Stimulated activated CD8-positive, alpha-beta memory T cell treated with anti-CD3 and anti-CD28 coated beads, Interleukin-7, amount 100 ng/mL, for 48 hours (primary cell): ENCODE data around the gene SLC12A2.

Experiments used
- DNase-seq, 2 donors: peaks; one replicate each; pipeline ENCODE4 v3.0.0-alpha.2; 2020; ENCODE audit warnings: low read depth in 1 of 2; ENCODE audit errors: extremely low read depth in 1 of 2

SLC12A2 gene

DNA sequence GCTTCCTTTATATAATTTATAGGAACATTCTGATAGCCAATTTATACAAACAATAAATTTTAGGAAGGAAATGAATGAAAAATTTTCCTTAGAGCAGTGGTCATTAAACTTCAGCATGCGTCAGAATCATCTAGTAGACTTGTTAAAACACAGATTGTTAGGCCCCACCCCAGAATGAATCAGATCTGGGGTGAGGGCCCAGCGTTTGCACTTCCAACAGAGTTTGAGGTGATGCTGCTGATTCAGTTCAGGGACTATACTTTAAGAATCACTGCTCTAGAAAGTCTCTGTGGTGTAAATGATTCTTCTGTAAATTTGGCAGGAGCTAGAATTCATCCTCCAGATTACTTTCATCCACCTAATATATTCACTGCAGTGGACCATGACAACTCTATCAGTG, 80.4 kb downstream of the SLC12A2 start:
- no peak for DNase-seq

DNA sequence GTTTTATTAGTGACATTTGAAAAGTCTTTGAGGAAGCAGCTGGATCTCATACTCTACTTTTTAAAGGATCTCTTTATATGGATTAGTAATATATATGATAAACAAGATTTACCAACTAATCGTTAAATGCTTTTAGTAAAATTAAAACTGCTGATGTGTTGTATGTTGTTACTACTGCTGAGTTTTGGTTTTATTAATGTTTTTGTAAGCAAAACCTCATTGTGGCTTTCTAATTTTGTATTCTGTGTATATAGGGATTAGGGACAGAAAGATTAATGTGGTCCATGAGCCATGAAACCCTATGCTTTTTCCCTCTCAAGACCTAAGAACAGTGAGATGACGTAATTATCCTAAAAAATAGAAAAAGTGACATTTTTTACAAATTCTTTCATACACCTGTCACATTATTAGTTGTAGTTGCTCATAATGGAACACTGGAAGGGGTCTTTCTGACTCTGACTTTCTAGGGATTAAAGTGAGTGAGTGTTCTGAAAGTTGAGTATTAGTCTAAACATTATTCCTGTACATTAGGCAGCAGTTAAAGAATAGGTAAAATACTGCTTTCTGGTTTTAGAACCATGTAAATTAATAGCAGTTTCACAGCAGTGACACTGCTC, 85.9 kb downstream of the SLC12A2 start:
- no peak for DNase-seq

DNA sequence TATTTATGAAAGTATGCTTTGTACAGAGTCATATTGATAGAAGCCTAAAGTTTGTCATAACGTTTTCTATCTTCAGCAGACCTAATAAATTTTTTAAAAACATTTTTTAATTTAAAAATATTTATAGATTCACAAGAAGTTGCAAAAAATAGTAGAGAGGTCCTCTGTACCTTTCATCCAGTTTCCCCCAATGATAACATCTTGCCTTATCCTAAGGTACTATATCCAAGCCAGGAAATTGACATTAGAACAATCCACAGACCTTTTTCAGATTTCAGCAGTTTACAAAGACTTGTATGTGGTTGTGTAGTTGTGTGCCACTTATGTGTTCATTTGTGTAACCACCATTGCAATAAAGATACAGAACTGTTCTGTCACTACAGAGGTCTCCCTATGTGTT, 88.5 kb downstream of the SLC12A2 start:
- no peak for DNase-seq

DNA sequence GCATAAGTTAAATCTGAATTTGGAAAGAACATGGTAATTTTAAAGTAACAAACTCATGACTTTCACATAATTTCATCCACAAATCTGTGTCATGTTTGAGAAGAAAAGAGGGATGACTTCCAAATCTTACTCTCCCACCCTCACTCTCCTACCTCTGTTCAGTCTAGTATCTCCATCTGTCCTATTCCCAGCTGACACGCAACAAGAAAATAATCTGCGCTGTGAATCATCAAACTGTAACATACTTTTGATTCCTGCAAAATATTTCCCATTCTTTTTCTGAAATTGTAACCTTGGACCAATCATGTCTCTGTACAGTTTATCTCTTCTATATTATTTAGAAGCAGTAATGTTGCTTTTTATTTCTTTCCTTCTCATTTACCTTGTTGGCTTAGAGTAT, 91.4 kb downstream of the SLC12A2 start:
- DNase-seq = no peak

DNA sequence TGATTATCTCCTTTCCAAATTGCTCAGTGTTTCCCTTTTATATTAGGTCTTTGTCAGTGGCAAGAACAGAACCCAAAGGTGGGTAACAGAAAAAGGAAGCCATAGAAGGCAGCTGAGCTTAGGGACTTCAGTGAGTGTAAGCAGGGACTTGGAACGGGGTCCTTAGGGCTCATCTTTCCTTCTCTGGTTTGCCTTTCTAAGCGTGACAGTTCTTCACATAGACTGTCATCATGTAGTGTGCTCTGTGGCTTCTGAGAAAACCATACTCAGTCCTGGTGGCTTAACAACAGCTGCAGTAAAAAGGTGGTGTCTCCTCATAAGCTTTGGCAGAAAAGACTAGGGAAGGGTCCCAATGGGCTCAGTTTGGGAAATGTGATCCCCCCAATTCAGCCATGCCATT, 108.8 kb downstream of the SLC12A2 start:
- DNase-seq = no peak

DNA sequence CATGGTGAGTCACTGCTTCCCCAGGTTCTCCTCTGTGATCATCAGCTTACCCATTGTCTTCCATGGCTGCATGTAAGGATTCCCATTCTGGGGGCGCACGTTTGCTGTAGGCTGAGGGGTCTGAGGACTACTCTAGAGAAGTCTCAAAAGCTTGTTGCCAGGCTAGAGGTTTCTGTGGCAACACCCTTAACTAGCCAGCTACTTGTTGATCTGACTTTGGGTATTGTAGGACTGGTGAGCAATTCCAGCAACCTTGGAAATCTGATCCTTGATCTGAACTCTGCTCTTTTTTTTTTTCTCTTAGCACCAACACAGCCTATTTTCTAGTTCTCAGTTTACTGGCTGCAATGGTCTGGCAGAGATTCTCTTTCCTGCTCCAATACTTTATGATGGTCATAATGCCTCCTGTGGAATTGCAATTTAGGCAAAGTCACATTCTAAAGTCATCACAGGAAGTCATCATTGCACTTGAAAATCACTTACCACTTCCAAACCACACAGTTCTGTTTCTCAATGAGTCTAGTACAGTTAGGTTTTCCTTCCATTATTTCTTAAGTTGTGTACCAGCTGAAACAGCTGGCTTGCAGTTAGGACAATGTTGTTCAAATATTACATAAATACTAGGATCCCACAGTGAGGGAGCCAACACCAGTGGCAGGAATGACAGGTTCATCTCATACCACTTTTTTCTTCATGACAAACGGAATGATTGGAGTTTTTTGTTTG, 110.3 kb downstream of the SLC12A2 start:
- no peak for DNase-seq

DNA sequence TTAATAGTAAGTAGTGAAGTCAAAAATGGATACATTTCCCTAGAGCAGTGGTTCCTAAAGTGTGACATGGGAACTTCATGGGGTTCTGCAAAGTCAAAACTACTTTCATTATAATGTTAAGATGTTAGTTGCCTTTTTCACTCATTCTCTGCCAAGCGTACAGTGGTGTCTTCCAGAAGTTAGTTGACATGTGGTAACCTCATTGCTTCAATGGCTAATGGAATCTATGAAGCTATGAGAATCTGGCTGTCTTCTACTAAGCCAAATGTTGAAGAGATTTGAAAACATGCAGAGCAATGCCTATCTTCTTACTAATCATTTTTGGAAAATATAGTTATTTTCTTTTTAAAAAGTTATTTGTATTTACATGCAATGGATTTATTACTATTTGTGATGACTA, 111.8 kb downstream of the SLC12A2 start:
- no peak for DNase-seq

DNA sequence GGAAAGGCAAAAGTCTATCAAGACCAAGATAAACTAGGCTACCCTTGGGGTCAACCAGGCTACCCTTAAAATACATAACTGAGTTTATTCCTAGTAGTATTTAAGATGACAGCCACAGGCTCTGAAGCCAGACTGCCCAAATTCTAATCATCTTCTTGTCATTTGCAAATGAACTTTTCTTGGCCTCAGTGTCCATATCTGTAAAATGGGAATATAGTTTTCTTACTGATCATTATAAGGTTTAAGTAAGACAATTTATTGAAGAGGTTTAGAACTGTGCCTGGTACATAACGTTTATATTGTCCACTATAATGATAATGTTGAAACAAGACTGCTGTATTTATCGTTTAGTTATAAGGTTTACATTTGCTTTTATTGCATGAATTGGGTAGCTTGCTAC, 112.5 kb downstream of the SLC12A2 start:
- DNase-seq = no peak

DNA sequence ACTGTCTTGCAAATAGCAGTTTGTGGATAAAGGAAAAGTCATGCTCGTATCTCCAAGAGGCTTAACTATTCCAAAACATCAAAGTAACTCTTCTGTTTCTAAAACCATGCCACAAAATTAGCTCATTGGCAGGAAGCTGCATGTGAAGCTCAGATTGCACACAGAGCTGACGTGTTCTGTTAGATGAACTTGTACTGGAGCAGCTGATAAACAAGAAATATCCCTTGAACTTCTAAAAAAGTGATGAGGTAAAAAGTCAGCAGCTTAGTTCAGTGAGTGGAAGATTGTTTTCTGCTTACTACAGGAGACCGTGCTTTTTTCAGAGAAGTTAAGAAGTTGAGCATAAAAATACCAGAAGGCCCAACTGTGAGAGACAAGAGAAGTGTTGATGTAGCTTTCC, 113.2 kb downstream of the SLC12A2 start:
- no peak for DNase-seq

DNA sequence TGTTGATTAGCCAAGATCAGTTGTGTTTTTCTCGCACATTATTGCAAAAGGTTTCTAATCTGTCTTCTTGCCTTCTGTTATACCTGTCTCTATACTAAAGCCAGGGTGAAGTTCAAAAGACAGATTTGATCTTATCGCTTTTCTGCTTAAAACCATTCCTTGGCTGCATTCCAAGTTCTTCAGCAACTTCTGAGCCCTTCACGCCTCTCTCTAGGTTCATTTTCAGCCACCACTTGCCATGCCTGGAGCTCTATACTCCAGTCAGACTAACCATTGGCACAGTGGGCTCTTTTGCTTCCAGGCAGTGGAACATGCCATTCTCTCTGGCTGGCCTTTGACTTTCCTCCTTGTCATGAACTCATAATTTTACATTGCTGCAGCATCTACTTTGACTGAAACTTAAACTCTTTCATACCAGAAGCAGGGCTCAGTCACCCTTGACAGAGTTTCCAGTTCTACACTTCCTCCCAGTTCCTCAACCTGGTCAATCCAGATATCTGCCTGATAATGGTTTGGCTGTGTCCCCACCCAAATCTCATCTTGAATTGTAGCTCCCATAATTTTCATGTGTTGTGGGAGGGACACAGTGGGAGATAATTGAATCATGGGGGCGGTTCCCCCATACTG, 114.4 kb downstream of the SLC12A2 start:
- DNase-seq = no peak

DNA sequence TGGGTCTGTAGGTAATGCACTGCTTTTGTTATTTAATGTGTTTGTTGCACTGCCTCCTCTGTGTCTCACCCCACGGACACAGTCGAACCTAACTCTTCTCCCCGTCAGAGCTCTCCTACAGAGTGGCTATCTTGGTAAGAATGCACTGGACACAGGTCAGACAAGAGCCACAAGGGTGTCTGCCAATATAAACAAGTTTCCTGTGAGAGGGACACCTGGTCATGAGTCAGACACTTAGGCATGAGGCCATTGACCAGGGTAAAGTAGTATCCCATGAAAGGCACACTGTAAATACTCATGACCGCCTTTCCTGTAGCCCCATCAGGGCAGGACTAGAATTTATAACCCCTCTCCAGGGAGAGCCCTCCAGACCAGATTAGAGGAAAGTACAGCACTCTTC, 115.5 kb downstream of the SLC12A2 start:
- DNase-seq = no peak

DNA sequence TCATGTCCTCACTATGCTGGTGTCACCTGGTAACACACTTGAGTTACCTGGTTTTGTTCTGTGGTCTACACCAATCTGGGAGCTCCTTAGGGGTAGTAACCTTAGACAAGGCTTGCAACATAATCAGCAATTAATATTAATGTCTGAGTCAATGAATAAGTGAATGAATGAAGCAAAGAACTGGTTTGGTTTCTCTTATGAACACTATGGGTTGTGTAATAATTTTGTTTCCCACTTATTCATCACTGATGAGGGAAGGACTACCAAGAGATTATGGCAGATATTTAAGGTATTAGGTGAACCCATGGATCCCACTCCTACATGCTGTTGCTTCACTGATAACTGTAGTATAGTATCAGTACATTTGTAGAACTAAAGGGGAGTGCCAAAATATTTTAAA, 116.0 kb downstream of the SLC12A2 start:
- DNase-seq = no peak

DNA sequence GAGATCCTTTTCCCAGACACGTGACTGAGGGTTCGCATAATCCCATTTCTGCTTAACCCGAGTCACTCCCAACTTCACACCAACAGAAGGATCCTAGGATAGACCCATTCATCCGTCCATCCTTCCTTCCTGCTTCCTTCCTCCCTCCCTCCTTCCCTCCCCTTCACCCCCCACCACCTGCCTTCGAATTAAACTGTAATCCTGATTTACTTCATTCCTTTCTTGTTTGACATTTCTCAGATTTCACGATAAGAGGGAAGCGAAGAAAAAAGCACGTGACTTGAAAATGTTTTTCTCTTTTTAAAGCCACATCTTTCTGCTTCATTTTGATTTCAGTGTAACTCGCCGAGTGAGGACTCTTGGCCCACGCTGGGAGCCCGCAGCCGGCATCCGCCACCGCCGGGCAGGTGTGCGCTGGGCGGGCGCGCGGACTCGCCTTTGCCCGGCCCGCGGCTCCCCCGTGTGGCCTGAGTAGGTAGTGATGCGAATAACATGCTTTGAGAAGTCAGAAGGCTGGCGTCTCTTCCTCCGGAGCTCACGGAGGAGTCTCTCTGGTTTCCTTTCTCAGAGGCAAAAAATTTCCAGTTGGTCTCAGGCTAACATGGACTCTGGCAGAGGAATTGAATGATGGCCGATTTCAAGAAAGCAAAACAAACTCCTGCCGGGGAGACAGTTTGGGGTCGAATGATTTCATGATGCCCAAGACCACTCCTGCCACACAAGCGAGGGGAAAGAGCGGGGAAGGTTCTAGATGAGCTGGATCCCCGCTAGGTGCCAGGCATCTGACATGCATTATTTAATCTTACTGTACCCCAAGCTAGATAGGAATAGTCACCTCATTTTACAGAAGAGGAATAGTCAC, 117.7 kb downstream of the SLC12A2 start:
- DNase-seq = peak; percentile 51 to 68

DNA sequence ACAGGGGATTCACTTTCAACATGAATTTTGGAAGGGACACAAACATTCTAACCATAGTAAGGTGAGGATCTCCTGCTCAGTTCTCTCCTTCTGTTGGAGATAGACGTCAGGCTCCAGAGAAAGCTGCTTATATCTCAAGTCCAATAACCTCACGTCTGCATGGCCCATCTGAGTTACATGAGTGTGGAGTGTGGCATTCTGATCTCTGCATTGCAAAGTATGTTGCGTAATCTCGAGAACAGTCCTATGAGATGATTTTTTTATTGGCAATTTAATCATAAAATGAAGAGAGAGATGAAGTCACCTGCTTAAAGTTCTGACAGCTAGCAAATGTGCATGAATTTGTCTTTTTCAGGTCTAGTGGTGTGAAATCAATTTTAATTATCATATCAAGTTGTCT, 118.8 kb downstream of the SLC12A2 start:
- no peak for DNase-seq

DNA sequence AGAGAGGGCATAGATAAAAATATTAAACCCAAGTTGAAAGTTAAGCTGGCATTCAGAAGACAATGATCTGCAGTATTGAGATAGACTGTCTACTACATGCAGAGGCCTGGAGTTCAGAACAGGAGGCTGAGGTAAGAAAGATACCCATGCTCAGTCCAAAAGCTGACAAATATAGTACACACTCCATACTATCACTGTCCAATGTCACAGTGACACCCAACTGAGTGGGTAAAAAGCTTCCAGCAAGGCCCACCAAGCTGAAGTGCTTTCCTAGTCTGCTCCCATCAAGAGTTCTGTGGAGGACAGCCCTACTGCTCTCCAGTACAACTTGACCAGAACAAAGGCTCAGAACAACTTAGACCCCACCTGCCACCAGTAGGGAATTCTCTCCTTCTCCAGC, 124.9 kb downstream of the SLC12A2 start:
- DNase-seq = no peak

DNA sequence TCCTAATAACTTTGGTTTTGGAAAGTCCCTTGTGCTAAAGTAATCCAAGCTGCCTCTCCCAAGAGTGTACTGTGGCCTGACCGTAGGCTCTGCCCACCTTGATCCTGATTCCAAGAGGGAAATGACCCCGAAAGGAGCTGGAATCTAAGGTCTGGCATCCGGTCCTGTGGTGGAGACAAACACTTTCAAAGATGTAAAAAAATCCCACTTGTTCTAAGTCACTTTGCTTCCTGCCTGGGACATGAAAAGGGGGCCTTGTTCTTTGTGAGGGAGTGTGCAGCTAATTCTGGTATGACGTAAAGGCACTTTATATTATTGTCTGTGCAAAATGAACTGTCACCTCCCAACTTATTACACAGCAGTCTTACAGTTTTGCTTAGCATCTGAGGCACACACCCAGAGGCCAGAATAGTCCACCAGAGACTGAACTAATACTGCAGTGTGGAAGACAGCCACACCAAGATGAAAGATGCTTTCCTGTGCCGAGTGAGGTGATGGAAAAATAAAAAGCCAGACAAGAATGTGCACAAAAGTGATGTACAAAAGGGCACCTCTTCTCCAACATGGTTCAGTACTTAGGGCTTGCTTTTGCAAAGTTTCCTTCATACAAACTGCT, 128.7 kb downstream of the SLC12A2 start:
- DNase-seq = no peak

DNA sequence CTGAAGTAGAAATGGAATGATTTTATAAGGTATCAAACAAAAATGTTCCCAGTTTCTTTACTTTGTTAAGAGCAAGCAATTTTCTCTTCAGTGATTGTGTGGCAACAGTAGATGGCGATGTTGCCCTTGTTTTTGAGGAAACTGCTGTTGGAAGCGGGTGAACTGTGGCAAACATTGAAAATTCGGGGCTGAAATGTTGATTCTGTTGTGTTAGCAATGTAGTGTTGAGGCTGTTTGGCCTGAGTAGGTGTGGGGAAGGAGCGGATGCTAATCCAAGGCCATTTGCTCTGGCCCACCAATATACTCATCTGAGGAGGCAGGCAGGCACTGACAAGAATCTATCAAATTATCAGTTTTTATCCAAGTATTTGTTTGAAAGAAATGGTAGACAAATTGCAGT, 129.8 kb downstream of the SLC12A2 start:
- DNase-seq = no peak

DNA sequence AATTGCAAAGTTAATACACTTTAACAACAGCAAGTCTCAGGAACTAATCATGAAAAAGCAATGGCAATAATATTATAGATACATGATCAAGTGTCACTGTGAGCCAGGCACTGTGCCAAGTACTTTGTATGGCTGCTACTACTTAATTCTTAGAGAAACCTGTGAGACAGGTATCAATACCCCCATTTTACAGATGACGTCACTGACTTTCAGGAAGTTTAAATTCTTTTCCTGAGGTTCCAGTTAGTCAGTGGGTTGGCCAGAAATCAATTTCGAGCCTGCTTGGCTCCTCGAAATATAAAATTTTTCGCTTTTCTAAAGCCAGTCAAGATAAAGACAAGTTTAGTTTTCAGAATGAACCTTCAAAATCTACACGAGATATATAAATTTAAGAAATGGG, 130.3 kb downstream of the SLC12A2 start:
- DNase-seq = no peak

DNA sequence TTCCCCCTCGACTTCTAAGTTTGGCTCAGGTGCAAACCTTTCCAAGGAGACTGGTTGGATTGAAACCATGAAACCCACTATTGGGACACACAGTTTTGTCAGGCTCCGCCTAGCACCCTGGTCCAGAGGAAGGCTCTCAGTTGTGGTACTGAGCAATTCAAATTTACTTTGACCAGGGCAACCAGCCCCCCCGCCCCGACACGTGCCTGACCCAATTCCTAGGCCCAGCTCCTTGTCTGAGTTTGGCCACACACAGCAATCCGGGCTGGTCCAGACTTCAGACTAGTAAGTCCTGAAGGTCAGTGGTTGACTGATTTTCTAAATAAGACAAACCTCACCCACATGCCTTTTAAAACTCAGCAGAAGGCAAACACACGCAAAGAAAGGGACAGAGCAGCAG, 132.7 kb downstream of the SLC12A2 start:
- DNase-seq = no peak

DNA sequence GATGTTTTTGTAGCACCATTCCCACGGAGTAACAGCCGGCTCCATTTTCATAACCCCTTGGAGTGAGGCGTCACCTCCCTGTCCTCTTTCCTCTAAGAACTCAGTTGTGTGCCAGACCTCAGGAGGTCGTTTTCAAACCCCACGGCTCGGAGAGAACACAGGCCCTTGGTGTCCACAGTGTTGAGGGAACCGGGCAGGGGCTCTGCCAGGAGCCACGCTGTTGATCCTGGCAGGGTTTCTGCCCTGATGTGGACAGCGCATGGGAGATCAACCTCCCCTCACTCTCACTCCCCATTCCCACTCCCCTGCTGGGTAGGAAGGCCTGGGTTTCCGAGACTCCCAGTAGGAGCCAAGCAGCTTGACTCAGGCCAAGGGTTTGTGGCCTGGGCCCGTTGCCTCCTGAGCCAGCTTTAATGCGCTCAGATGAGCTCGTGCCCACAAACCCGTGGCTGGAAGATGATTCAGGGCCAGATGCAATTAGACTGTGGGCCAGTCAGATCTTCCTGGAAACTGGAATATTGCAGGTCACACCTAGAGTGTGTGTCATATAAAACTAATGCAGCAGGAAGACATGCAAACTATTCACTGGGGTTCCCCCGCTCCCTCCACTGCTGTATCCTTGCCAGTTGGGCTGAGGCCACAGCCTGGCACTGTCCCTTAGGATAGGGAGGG, 133.4 kb downstream of the SLC12A2 start:
- no peak for DNase-seq

DNA sequence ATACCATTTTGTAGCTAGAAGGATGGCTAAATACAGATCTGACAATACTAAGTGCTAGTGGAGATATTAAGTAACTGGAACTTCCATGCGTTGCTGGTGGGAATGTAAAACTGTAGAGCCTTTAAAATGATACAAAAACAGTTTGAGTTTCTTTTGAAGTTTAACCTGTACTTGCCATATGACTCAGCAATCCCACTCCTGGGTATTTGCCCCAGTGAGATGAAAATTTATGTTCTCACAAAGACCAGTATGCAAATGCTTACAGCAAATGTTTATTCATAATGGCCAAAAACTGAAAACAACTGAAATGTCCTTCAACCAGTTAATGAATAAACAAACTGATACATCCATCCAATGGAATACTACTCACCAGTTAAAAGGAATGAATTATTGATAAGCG, 137.3 kb downstream of the SLC12A2 start:
- DNase-seq = no peak
